ENCODE data around the gene NOBOX.
"Not testable (repeated sequence)": the region's sequence is repeated elsewhere in the genome, so short reads cannot be mapped to it uniquely, and the experiment has no call there.

NOBOX gene

DNA sequence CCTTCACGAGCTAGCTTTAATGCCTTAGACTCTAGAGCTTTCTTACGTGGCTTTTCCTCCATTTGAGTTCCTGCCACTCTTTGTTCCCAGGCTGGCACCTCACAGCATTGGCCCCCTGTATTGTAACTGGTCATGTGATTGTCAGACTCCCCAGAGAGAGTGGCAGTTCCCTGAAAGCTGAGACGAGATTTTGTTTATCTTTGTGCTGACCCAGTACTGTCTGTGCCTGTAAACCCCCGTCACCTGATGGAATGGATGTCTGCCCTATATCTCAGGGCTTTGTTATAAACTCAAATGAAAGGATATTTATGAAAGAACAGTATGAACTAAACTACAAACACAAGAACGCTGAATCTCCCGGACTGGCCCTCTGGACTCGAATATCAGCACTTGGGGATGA is 13.0 kb downstream of the NOBOX start:
- no peak for DNase-seq

DNA sequence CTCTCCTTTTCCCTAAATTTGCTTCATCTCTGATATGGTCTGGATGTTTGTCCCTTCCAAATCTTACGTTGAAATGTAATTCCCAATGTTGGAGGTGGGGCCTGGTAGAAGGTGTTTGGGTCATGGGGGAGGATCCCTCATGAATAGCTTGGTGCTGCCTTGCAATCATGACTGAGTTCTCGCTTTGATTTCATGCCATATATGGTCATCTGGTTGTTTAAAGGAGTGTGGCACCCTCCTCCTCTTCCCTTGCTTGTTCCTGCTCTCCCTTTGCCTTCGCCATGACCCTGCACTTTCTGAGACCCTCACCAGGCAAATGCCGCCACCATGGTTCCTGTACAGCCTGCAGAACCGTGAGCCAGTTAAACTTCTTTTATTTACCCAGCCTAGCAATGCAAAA is 14.5 kb downstream of the NOBOX start:
- no peak for DNase-seq

DNA sequence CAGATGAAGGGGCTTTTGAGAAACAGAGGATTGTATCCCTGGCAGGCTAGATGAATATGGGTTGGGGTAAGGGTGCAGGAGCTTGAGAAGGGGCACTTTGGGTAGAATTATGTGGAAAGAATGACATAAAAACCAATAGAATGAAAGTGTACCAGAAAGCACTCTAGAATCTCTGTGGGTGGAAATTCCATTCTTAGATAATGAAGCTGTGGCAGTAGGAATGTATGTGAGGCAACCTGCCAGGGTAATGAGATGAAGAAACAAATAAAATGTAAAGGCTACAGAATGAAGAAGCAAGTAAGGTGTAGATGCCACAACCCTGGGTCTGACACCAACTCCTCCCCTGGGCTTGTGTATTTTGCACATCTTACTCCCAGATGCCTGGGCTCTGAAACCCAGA is 16.8 kb downstream of the NOBOX start:
- no peak for DNase-seq

GRCh38 chr7:144384555-144385245 is 18.8 kb downstream of the NOBOX start:
- peak; percentile 12 for DNase-seq

DNA sequence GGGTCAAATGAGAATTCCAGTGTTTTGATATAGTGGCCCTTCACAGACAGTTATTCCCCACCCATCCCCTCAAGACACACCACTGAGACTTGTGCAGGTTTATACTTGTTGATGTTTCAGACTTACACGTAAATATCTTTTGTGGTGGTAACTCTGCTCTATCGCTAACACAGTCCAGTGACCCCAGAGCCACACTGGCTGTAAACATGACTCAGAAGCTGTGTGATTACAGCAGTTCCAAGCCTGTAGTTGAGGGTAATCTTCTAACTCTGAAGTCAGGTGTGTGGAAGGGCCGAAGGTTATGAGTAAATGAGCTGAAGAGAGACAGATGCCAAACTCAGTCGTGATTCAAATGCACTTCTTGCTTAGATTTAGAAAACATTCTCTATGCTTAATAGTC is 19.4 kb downstream of the NOBOX start:
- no peak for DNase-seq

- DNase-seq = no peak
Measured at GRCh38 chr7:144379776-144380384, 23.6 kb downstream of the NOBOX start.

- DNase-seq = no peak
Measured at GRCh38 chr7:144378651-144379050, 24.8 kb downstream of the NOBOX start.

DNA sequence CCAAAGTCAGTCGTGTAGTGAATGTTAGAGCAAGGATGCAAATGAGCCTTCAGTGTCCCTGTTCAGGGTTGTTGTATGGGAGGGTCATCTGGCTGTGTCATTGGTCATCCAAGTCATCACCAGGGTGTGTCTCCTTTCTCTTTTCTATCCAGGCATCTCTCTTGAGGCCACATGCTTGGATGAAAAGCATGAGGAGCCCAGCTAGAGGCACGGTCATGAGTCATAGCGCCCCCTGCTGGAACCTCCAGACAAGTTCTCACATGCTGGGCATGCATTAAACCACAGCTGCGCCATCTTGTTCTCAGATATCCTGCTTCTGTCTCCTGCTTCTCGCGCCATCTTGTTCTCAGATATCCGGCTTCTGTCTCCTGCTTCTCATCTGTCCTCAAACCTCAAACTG is 34.3 kb downstream of the NOBOX start:
- DNase-seq = not testable (repeated sequence)

- DNase-seq = not testable (repeated sequence)
Measured at GRCh38 chr7:144367250-144367649, 36.2 kb downstream of the NOBOX start.

- DNase-seq = not testable (repeated sequence)
Measured at GRCh38 chr7:144365523-144365922, 38.0 kb downstream of the NOBOX start.

- not testable (repeated sequence) for DNase-seq
Measured at GRCh38 chr7:144362061-144362460, 41.4 kb downstream of the NOBOX start.

- DNase-seq = not testable (repeated sequence)
Measured at GRCh38 chr7:144356860-144357259, 46.6 kb downstream of the NOBOX start.

GRCh38 chr7:144356185-144356584 is 47.3 kb downstream of the NOBOX start:
- DNase-seq = not testable (repeated sequence)

DNA sequence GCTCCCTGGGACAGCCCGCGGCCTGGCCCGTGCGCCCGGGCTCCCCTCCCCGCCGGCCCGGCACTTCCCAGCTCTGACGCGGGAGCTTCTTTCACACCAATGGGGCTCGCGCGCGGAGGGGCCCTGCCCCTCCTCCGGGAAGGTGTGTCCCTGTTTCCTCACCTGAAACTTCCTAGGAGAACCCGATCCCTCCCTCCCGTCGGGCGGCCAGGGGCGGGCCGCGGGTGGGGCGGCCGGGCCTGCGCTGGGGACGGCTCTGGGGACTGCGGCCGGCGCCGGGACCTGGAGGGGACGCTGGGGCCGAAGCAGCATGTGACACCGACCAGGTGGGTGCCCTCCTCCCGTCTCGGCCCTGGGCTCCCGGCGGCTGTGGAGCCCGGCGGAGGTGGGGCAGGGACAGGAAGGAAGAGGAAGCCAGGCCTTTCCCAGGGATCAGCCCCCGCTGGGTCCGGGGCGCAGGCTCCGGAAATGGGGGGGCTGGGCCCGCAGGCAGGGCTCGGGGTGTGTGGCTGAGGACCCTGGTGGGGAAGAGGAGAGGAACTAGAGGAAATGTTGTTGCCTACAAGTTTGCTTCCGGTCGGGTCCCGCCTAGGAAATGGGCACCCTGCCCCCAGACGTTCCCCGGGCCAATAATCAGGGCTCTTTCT is 48.2 kb downstream of the NOBOX start, which contains the start of gene ARHGEF5:
Gene ARHGEF5 (plus strand): TSS at position 227 of the 647 bp plus-strand sequence. CDS start 7,268 bp downstream, outside the sequence.
- DNase-seq = not testable (repeated sequence)

- not testable (repeated sequence) for DNase-seq
Measured at GRCh38 chr7:144351667-144352066, 51.8 kb downstream of the NOBOX start.

DNA sequence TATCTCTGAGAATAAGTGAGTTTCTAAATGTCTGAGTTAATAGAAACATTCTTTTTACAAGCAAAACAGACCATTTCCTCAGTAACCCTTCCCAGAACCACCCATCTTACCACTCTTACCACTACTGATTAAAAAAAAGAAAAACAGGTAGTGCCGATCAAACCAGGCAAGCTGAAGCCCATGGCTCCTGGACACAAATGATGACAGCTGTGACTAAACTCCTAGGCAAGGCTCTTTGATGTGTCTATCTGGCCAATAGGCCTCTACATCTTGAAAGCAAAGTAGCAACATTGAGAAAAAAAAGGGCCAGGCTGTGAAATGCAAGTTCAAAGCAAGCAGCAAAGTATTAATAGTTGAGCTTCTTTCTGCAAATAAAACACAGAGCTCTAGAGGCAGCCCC is 54.9 kb downstream of the NOBOX start:
- DNase-seq = not testable (repeated sequence)
